Esophagus (tissue), 2 donors: ENCODE measurements around the gene CDK16. TPM values are rescaled to one million over a fixed set of nuclear protein-coding genes. Genes with fewer than 3 reads are reported as not detected.

Experiments
- H3K27ac ChIP-seq, 2 donors: one replicate each; pipeline ENCODE4 v1.5.1; 2013; ENCODE audit warnings: low read depth in 2 of 2, mild to moderate bottlenecking in 2 of 2, inconsistent platforms in 1 of 2, low read length in 1 of 2, moderate library complexity in 1 of 2
- H3K27me3 ChIP-seq, 2 donors: one replicate each; pipeline ENCODE4 v1.6.1; 2013; ENCODE audit warnings: low read length in 2 of 2, control low read depth in 1 of 2, mild to moderate bottlenecking in 1 of 2; ENCODE audit not compliant: insufficient read depth in 2 of 2, control insufficient read depth in 1 of 2
- H3K36me3 ChIP-seq, 2 donors: one replicate each; pipeline ENCODE4 v1.6.1; 2013; ENCODE audit warnings: low read length in 1 of 2; ENCODE audit not compliant: control insufficient read depth in 2 of 2, insufficient read depth in 2 of 2
- H3K4me1 ChIP-seq, 2 donors: one replicate each; pipeline ENCODE4 v1.6.1; 2013; ENCODE audit warnings: low read length in 1 of 2; ENCODE audit not compliant: control insufficient read depth in 2 of 2, insufficient read depth in 2 of 2
- H3K4me3 ChIP-seq, 2 donors: one replicate each; pipeline ENCODE4 v1.5.1; 2013; ENCODE audit warnings: low read length in 2 of 2, mild to moderate bottlenecking in 2 of 2, low read depth in 1 of 2, moderate library complexity in 1 of 2
- H3K9me3 ChIP-seq, 2 donors: one replicate each; pipeline ENCODE4 v1.6.1; 2013; ENCODE audit warnings: mild to moderate bottlenecking in 2 of 2, low read depth in 1 of 2, low read length in 1 of 2, moderate library complexity in 1 of 2; ENCODE audit not compliant: control insufficient read depth in 2 of 2, insufficient read depth in 1 of 2
- WGBS, 2 donors: extraction: QIAGEN DNeasy Blood & Tissue Kit; methylation state at CpG; one replicate each; pipeline ENCODE4 v1.1.7; 2013; 5-methylcytosine and 5-hydroxymethylcytosine counted together
- polyA plus RNA-seq, 2 donors: library from polyadenylated mRNA; stranded (reverse); fragments of 200-250 nt; gene quantifications; one replicate each; pipeline ENCODE4 v1.2.3, GENCODE V29; 2013
- donor health status: healthy with polysubstance abuse.
- donor health status: Bipolar disorder and iron deficiency.

Gene CDK16
- polyA plus RNA-seq, 2 donors = 47.5 to 59.8 TPM

- peaks cover 3 to 57% of the 10 kb centered on the region in 2 donors for H3K36me3 ChIP-seq
- H3K4me1 ChIP-seq = peaks cover 0 to 3% of the 10 kb centered on the region in 2 donors
- 89% methylated on average over 9 of the region's 9 CpGs for WGBS, 2 donors
- no peak overlapping the region for H3K27ac ChIP-seq
- H3K4me3 ChIP-seq = no peak overlapping the region
- no peaks in the 10 kb centered on the region for H3K27me3 ChIP-seq
- H3K9me3 ChIP-seq = no peaks in the 10 kb centered on the region
Measured at GRCh38 chrX:47182106-47182700, 36.3 kb upstream of the CDK16 start.

GRCh38 chrX:47184486-47184885 lies 34.0 kb upstream of the CDK16 start:
- WGBS, 2 donors = 82 to 85% methylated on average over 4 of the region's 4 CpGs
- no peaks in the 10 kb centered on the region for H3K27me3 ChIP-seq
- no peak overlapping the region for H3K27ac ChIP-seq
- H3K36me3 ChIP-seq = peaks cover 3 to 49% of the 10 kb centered on the region in 2 donors
- H3K9me3 ChIP-seq = no peaks in the 10 kb centered on the region
- H3K4me3 ChIP-seq = no peak overlapping the region
- no peaks in the 10 kb centered on the region for H3K4me1 ChIP-seq

- Histone ChIP-seq H3K4me1 (no peaks in the 10 kb centered on the region), H3K36me3 (peaks cover 3 to 43% of the 10 kb centered on the region in 2 donors), H3K9me3 (no peaks in the 10 kb centered on the region), H3K4me3 (no peak overlapping the region), H3K27me3 (no peaks in the 10 kb centered on the region), H3K27ac (no peak overlapping the region)
- WGBS, 2 donors = 82 to 86% methylated on average over 17 of the region's 17 CpGs
Measured at GRCh38 chrX:47185241-47185640, 33.2 kb upstream of the CDK16 start.

DNA sequence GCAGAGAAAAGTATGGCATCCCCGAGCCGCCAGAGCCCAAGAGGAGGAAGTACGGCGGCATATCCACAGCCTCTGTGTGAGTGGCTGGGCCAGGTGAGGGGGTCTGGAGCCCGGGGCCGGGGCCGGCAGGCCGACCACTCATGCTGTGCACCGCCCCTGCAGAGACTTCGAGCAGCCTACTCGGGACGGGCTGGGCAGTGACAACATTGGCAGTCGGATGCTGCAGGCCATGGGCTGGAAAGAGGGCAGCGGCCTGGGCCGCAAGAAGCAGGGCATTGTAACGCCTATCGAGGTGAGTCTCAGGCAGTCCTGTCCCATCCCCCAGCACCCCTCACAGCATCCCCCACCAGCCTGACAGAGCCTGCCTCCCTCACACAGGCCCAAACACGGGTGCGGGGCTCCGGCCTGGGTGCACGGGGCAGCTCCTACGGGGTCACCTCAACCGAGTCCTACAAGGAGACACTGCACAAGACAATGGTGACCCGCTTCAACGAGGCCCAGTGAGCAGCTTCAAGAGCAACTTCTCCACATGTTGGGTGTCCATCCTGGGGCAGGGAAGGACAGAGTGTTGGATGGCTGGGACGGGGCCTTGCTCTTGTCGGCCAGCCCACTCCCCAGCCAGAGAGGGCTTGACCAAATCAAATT lies 32.3 kb upstream of the CDK16 start:
- Histone ChIP-seq H3K36me3 (peaks cover 3 to 40% of the 10 kb centered on the region in 2 donors), H3K4me3 (no peak overlapping the region), H3K27me3 (no peaks in the 10 kb centered on the region), H3K27ac (no peak overlapping the region), H3K4me1 (peaks cover 0 to 3% of the 10 kb centered on the region in 2 donors), H3K9me3 (no peaks in the 10 kb centered on the region)
- WGBS, 2 donors = 85 to 88% methylated on average over 27 of the region's 27 CpGs

DNA sequence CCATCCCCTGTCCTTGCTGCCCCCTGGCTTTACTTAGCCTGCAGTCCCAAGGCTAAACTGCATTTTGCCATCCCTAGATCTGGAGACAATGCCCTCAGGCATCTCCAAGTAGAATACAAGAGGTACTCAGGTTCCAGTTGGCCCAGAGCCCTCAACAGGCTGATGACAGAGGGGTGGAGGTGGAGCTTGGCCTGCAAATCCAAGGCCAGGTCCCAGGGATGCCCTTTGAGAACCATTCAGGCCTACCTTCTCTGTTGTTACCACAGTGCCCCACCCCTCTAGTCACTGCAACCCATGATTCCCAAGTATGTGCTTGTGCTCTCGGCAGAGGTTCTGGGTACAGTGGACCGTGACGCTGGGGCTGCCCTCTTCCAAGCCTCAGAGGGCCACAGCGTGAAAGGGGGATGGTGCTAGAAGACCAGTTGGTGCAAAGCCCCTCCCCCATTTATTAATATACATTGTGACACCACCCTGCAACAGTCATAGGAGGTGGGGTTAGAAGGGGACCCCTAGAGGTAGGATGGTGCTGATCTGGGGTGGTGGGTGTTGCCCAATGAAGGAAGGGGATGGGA lies 31.3 kb upstream of the CDK16 start:
- peaks cover 0 to 3% of the 10 kb centered on the region in 2 donors for H3K4me1 ChIP-seq
- no peak overlapping the region for H3K27ac ChIP-seq
- no peak overlapping the region for H3K4me3 ChIP-seq
- no peaks in the 10 kb centered on the region for H3K9me3 ChIP-seq
- H3K27me3 ChIP-seq = no peaks in the 10 kb centered on the region
- 78 to 83% methylated on average over 4 of the region's 4 CpGs for WGBS, 2 donors
- H3K36me3 ChIP-seq = peaks cover 3 to 31% of the 10 kb centered on the region in 2 donors

DNA sequence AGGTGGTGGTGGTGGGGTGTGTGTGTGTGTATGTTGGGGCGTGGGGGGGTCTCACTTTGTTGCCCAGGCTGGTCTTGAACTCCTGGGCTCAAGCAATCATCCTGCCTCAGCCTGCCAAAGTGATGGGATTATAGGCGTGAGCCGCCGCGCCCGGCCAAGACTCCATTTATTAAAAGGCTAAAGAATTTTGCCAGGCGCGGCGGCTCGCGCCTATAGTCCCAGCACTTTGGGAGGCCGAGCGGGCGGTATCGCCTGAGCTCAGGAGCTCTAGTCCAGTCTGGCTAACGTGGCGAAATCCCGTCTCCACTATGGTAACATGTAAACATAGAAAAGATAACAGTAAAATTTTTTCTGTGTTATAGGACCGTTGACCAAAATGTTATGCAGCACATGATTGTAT lies 28.6 kb upstream of the CDK16 start:
- Histone ChIP-seq H3K36me3 (peaks cover 3 to 21% of the 10 kb centered on the region in 2 donors), H3K27me3 (no peaks in the 10 kb centered on the region), H3K4me1 (peaks cover 0 to 3% of the 10 kb centered on the region in 2 donors), H3K27ac (no peak overlapping the region), H3K4me3 (no peak overlapping the region), H3K9me3 (no peaks in the 10 kb centered on the region)
- WGBS, 2 donors = 62 to 76% methylated on average over 19 of the region's 19 CpGs

- Histone ChIP-seq H3K27me3 (no peaks in the 10 kb centered on the region), H3K4me1 (peaks cover 3 to 4% of the 10 kb centered on the region in 2 donors), H3K27ac (peak overlapping the region; percentile 45 to 73), H3K36me3 (peaks cover 3 to 16% of the 10 kb centered on the region in 2 donors), H3K4me3 (peak overlapping the region; percentile 49 to 59), H3K9me3 (no peaks in the 10 kb centered on the region)
- 3 to 16% methylated on average over 40 of the region's 40 CpGs for WGBS, 2 donors
Measured at GRCh38 chrX:47190445-47191269, 27.8 kb upstream of the CDK16 start.

GRCh38 chrX:47191331-47191730 lies 27.1 kb upstream of the CDK16 start:
- Histone ChIP-seq H3K27me3 (no peaks in the 10 kb centered on the region), H3K27ac (peak overlapping the region; percentile 45 to 73), H3K4me1 (peaks cover 6 to 7% of the 10 kb centered on the region in 2 donors), H3K4me3 (peak overlapping the region; percentile 49 to 59), H3K36me3 (peaks cover 3 to 10% of the 10 kb centered on the region in 2 donors), H3K9me3 (no peaks in the 10 kb centered on the region)
- 6 to 30% methylated on average over 26 of the region's 26 CpGs for WGBS, 2 donors

GRCh38 chrX:47191806-47192401 lies 26.6 kb upstream of the CDK16 start:
- H3K9me3 ChIP-seq = no peaks in the 10 kb centered on the region
- 51 to 54% methylated on average over 16 of the region's 16 CpGs for WGBS, 2 donors
- H3K4me3 ChIP-seq = peak overlapping the region; percentile 49 to 59
- peaks cover 1 to 4% of the 10 kb centered on the region in 2 donors for H3K36me3 ChIP-seq
- no peaks in the 10 kb centered on the region for H3K27me3 ChIP-seq
- H3K27ac ChIP-seq = peak overlapping the region; percentile 28 to 45
- peaks cover 6 to 7% of the 10 kb centered on the region in 2 donors for H3K4me1 ChIP-seq
